IMR-90 (cell line): ENCODE data around the gene NHP2.

Experiments used
- BHLHE40 ChIP-seq: fragments of 150-350 bp; IDR thresholded peaks from 2 replicates; pipeline ENCODE4 v1.6.1; 2016; ENCODE audit warnings: mild to moderate bottlenecking, low read depth, low read length
- CEBPB ChIP-seq: IDR thresholded peaks from 2 replicates; pipeline ENCODE4 v1.6.1; 2012; ENCODE audit warnings: low read depth, low read length, improper control_type of control experiment
- CHD1 ChIP-seq: IDR thresholded peaks from 2 replicates; pipeline ENCODE4 v1.6.1; 2012; ENCODE audit warnings: low read depth, low read length, improper control_type of control experiment
- CTCF ChIP-seq: conservative IDR thresholded peaks from 2 replicates; pipeline ENCODE4 v1.5.1; 2012; ENCODE audit warnings: mild to moderate bottlenecking, low read depth, low read length, improper control_type of control experiment
- MAFK ChIP-seq: IDR thresholded peaks from 2 replicates; pipeline ENCODE4 v1.6.1; 2012; ENCODE audit warnings: low read depth, low read length, improper control_type of control experiment
- MXI1 ChIP-seq: IDR thresholded peaks from 2 replicates; pipeline ENCODE4 v1.6.1; 2012; ENCODE audit warnings: low read depth, mild to moderate bottlenecking, low read length, moderate library complexity, borderline replicate concordance
- POLR2A ChIP-seq: IDR thresholded peaks from 2 replicates; pipeline ENCODE4 v1.6.1; 2012; ENCODE audit warnings: mild to moderate bottlenecking, low read depth, low read length
- RAD21 ChIP-seq: IDR thresholded peaks from 2 replicates; pipeline ENCODE4 v1.6.1; 2012; ENCODE audit warnings: low read length, improper control_type of control experiment
- RCOR1 ChIP-seq: IDR thresholded peaks from 2 replicates; pipeline ENCODE4 v1.6.1; 2012; ENCODE audit warnings: mild to moderate bottlenecking, low read length, improper control_type of control experiment; ENCODE audit not compliant: insufficient replicate concordance
- RFX5 ChIP-seq: IDR thresholded peaks from 2 replicates; pipeline ENCODE4 v1.8.0; 2012; ENCODE audit warnings: low read depth, mild to moderate bottlenecking, low read length, moderate library complexity
- SMC3 ChIP-seq: fragments of 150-350 bp; IDR thresholded peaks from 2 replicates; pipeline ENCODE4 v1.6.1; 2016; ENCODE audit warnings: low read depth, mild to moderate bottlenecking, antibody characterized with exemption, low read length, moderate library complexity
- USF2 ChIP-seq: fragments of 150-350 bp; IDR thresholded peaks from 2 replicates; pipeline ENCODE4 v1.6.1; 2017; ENCODE audit warnings: mild to moderate bottlenecking, antibody characterized with exemption, low read length, low read depth

GRCh38 chr5:178112545-178112944, 41.1 kb downstream of the NHP2 start:
- TF ChIP-seq CTCF (no peak), POLR2A (no peak), CEBPB (no peak), MAFK (no peak), MXI1 (no peak), SMC3 (no peak), BHLHE40 (no peak), USF2 (no peak), RFX5 (no peak), RCOR1 (no peak), RAD21 (no peak), CHD1 (no peak)
